Astrocyte (in vitro differentiated cells and primary cell): ENCODE results near the gene DCAKD.

Experiments used
- CTCF ChIP-seq: IDR thresholded peaks from 2 replicates; pipeline ENCODE4 v1.5.1; 2011; ENCODE audit warnings: low read depth, mild to moderate bottlenecking, inconsistent platforms, low read length, moderate library complexity; ENCODE audit not compliant: insufficient read depth
- EZH2 ChIP-seq: IDR thresholded peaks from 2 replicates; pipeline ENCODE4 v1.6.1; 2012; ENCODE audit warnings: mild to moderate bottlenecking, low read length, inconsistent platforms; ENCODE audit not compliant: insufficient read depth

GRCh38 chr17:45050481-45051059 is 862 bp downstream of the DCAKD start:
- TF ChIP-seq CTCF = no peak
- no peak for TF ChIP-seq EZH2
